ENCODE results near the gene SLC23A3. TPM values are rescaled to one million over a fixed set of nuclear protein-coding genes. Genes with fewer than 3 reads are reported as not detected.

Gene SLC23A3
- total and polyA plus RNA-seq, 3 experiments from 2014 or later: 2.3 to 2.6 TPM; not detected in 1

DNA sequence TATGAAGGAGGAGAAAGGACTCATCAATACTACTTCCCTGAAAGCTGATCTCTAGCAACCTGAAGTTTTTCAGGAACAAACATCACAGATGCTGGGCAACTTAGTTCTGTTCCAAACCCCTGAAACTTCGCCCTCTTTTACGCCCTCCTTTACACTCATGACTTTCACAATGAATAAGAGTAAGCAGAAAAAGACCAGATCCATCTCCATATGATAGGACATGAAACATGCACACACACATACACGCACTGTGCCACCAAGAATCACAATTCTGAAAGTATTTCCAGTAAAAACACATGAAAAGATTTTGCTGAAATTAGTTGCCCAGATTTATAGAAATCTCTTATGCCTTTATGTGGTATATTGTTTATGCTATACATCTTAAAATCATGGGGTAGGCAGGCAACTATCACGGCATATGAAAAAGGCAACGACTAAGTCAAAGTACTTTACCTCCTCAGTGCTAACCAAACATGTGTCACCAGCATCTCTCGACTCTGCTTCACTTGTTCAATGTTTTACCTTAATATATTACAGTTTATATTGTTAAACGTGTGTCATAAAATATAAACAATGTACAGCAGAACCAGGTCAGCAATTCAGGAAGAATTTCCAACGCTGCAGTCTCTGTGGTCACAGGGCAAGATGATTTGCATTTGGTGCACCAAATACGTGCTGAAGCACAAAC is 57.0 kb downstream of the SLC23A3 start:
- H3K27ac Mint-ChIP-seq: no peak overlapping the region
- peaks cover 0 to 9% (median 6%) of the 10 kb centered on the region in 3 donors for H3K36me3 Mint-ChIP-seq
- POLR2A ChIA-PET: interaction anchor here (0.6 kb wide), 1 partner anchor 78 kb away, joined by 6 read pairs; no protein-coding TSS in a partner anchor
- H3K4me1 ChIP-seq (ENCODE audit: insufficient read depth, low read length): peaks cover 6% of the 10 kb centered on the region
- H3K9me3 Mint-ChIP-seq: no peaks in the 10 kb centered on the region
- no peak overlapping the region for H3K27ac ChIP-seq (ENCODE audit: low read depth, low read length)
- no peak overlapping the region for H3K4me3 Mint-ChIP-seq
- CTCF ChIA-PET: interaction anchor here (1.1 to 1.4 kb wide), 2 partner anchors 9 to 55 kb away, joined by 4 to 5 read pairs; no protein-coding TSS in a partner anchor
- H3K27me3 Mint-ChIP-seq: no peaks in the 10 kb centered on the region
- peaks cover 2 to 9% (median 7%) of the 10 kb centered on the region in 3 donors for H3K4me1 Mint-ChIP-seq
- H3K4me3 ChIP-seq (ENCODE audit: low read length): no peak overlapping the region
- H3K27me3 ChIP-seq (ENCODE audit: insufficient read depth, low read length, poor library complexity, severe bottlenecking): no peaks in the 10 kb centered on the region
- no peaks in the 10 kb centered on the region for H3K9me3 ChIP-seq (ENCODE audit: low read length)
- no peak for DNase-seq
- no peaks in the 10 kb centered on the region for H3K36me3 ChIP-seq (ENCODE audit: insufficient read depth, low read length)

DNA sequence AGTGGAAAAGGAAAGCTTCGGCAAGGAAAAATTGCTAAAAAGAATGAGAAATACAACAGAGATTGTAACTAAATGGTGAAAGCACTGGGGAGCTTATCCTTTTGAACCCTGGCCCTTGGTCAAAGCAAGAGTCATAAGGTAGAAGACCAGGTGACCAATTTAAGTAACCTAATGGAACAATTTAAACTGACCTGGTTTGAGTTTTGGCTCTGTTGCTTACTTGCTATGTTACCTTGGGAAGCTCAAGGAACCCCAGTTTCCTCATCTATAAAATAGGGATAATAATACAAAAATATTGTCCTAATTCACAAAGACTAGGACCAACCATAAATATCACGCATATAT is 57.8 kb downstream of the SLC23A3 start:
- Histone ChIP-seq H3K27me3 (ENCODE audit: insufficient read depth, low read length, poor library complexity, severe bottlenecking) (no peaks in the 10 kb centered on the region), H3K4me1 (ENCODE audit: insufficient read depth, low read length) (peaks cover 6% of the 10 kb centered on the region), H3K9me3 (ENCODE audit: low read length) (no peaks in the 10 kb centered on the region), H3K4me3 (ENCODE audit: low read length) (no peak overlapping the region), H3K27ac (ENCODE audit: low read depth, low read length) (no peak overlapping the region), H3K36me3 (ENCODE audit: insufficient read depth, low read length) (no peaks in the 10 kb centered on the region)
- no peak for DNase-seq
- POLR2A ChIA-PET: interaction anchor here (0.6 kb wide), 1 partner anchor 77 kb away, joined by 6 read pairs; no protein-coding TSS in a partner anchor
- H3K27me3 Mint-ChIP-seq: no peaks in the 10 kb centered on the region
- no peaks in the 10 kb centered on the region for H3K9me3 Mint-ChIP-seq
- H3K27ac Mint-ChIP-seq: no peak overlapping the region
- peaks cover 0 to 9% (median 5%) of the 10 kb centered on the region in 3 donors for H3K36me3 Mint-ChIP-seq
- CTCF ChIA-PET: interaction anchor here (1.1 to 1.4 kb wide), 2 partner anchors 8 to 54 kb away, joined by 4 to 5 read pairs; no protein-coding TSS in a partner anchor
- no peak overlapping the region for H3K4me3 Mint-ChIP-seq
- peaks cover 6 to 12% (median 9%) of the 10 kb centered on the region in 3 donors for H3K4me1 Mint-ChIP-seq

Other genes with a start within 250 kb of the SLC23A3 start
- not detected for gene CDK5R2, start 210.4 kb downstream of the SLC23A3 start, total RNA-seq
- gene CDK5R2, start 210.4 kb downstream of the SLC23A3 start, polyA plus RNA-seq: not detected
- not detected for gene FEV, start 184.8 kb downstream of the SLC23A3 start, total RNA-seq
- gene FEV, start 184.8 kb downstream of the SLC23A3 start, polyA plus RNA-seq: not detected
- gene CRYBA2, start 176.6 kb downstream of the SLC23A3 start, total RNA-seq: not detected
- not detected for gene CRYBA2, start 176.6 kb downstream of the SLC23A3 start, polyA plus RNA-seq
- gene CFAP65, start 128.5 kb downstream of the SLC23A3 start, total RNA-seq: not detected
- gene CFAP65, start 128.5 kb downstream of the SLC23A3 start, polyA plus RNA-seq: not detected
- not detected for gene IHH, start 109.1 kb downstream of the SLC23A3 start, total RNA-seq
- not detected for gene IHH, start 109.1 kb downstream of the SLC23A3 start, polyA plus RNA-seq
- gene NHEJ1, start 9.2 kb downstream of the SLC23A3 start, total RNA-seq: 10 to 100 TPM; 22.4 to 24.5 TPM
- gene NHEJ1, start 9.2 kb downstream of the SLC23A3 start, polyA plus RNA-seq: 26.3 TPM
- 10 to 100 TPM; 66.2 to 67.0 TPM for gene CNPPD1, start 6.9 kb upstream of the SLC23A3 start, total RNA-seq
- 74.3 TPM for gene CNPPD1, start 6.9 kb upstream of the SLC23A3 start, polyA plus RNA-seq
- gene RETREG2, start 8.2 kb upstream of the SLC23A3 start, total RNA-seq: 10 to 100 TPM; 67.6 to 76.1 TPM
- gene RETREG2, start 8.2 kb upstream of the SLC23A3 start, polyA plus RNA-seq: 65.9 TPM
- gene ZFAND2B, start 36.8 kb upstream of the SLC23A3 start, total RNA-seq: 10 to 100 TPM; 32.4 to 36.8 TPM
- 86.0 TPM for gene ZFAND2B, start 36.8 kb upstream of the SLC23A3 start, polyA plus RNA-seq
- 10 to 100 TPM; 22.1 to 22.8 TPM for gene ABCB6, start 48.9 kb upstream of the SLC23A3 start, total RNA-seq
- 2.1 TPM for gene ABCB6, start 48.9 kb upstream of the SLC23A3 start, polyA plus RNA-seq
- 10 to 100 TPM; 46.1 to 52.9 TPM for gene ATG9A, start 59.6 kb upstream of the SLC23A3 start, total RNA-seq
- 32.0 TPM for gene ATG9A, start 59.6 kb upstream of the SLC23A3 start, polyA plus RNA-seq
- 10 to 100 TPM; 72.4 to 76.0 TPM for gene ANKZF1, start 59.8 kb upstream of the SLC23A3 start, total RNA-seq
- gene ANKZF1, start 59.8 kb upstream of the SLC23A3 start, polyA plus RNA-seq: 32.5 TPM
- 1 to 10 TPM; 2.6 to 3.5 TPM for gene GLB1L, start 75.4 kb upstream of the SLC23A3 start, total RNA-seq
- gene GLB1L, start 75.4 kb upstream of the SLC23A3 start, polyA plus RNA-seq: 0.99 TPM
- 10 to 100 TPM; 23.0 to 26.1 TPM for gene STK16, start 75.5 kb upstream of the SLC23A3 start, total RNA-seq
- gene STK16, start 75.5 kb upstream of the SLC23A3 start, polyA plus RNA-seq: 18.6 TPM
- not detected for gene TUBA4B, start 83.2 kb upstream of the SLC23A3 start, total RNA-seq
- not detected for gene TUBA4B, start 83.2 kb upstream of the SLC23A3 start, polyA plus RNA-seq
- gene TUBA4A, start 83.9 kb upstream of the SLC23A3 start, total RNA-seq: 100 to 1,000 TPM; 175 to 178 TPM
- gene TUBA4A, start 83.9 kb upstream of the SLC23A3 start, polyA plus RNA-seq: 234 TPM
- gene DNAJB2, start 109.3 kb upstream of the SLC23A3 start, total RNA-seq: 10 to 100 TPM; 48.5 to 56.4 TPM
- 5.9 TPM for gene DNAJB2, start 109.3 kb upstream of the SLC23A3 start, polyA plus RNA-seq
- under 1 TPM in 1 of 2 experiments, not detected in 1; 0.11 TPM for gene PTPRN, start 139.4 kb upstream of the SLC23A3 start, total RNA-seq
- gene PTPRN, start 139.4 kb upstream of the SLC23A3 start, polyA plus RNA-seq: not detected
- gene RESP18, start 162.7 kb upstream of the SLC23A3 start, total RNA-seq: not detected
- not detected for gene RESP18, start 162.7 kb upstream of the SLC23A3 start, polyA plus RNA-seq
- gene DNPEP, start 217.9 kb upstream of the SLC23A3 start, total RNA-seq: 100 to 1,000 TPM; 112 to 116 TPM
- gene DNPEP, start 217.9 kb upstream of the SLC23A3 start, polyA plus RNA-seq: 69.1 TPM
- gene DES, start 248.3 kb upstream of the SLC23A3 start, total RNA-seq: not detected
- not detected for gene DES, start 248.3 kb upstream of the SLC23A3 start, polyA plus RNA-seq

Data from CD8-positive, alpha-beta memory T cell (primary cell).